DND-41 (cell line): ENCODE measurements around the gene CEP104.

Experiments used
- ATAC-seq: fragments of 200-7000 bp; cut with Tn5 transposase; 3 replicates; pipeline ENCODE4 v1.9.1; 2021; ENCODE audit warnings: low read depth; ENCODE audit not compliant: insufficient read depth
- DNase-seq: peaks from one replicate; pipeline ENCODE4 v3.0.0-alpha.2; 2020
- H2AFZ ChIP-seq: 2 replicates; pipeline ENCODE4 v1.6.0; 2012; ENCODE audit warnings: low read depth, low read length
- H3K27ac ChIP-seq: 2 replicates; pipeline ENCODE4 v1.5.1; 2012; ENCODE audit warnings: low read length, inconsistent platforms
- H3K27me3 ChIP-seq: fragments of 200-600 bp; sonication (generic); 2 replicates; pipeline ENCODE4 v1.6.0; 2012; ENCODE audit warnings: low read length, mild to moderate bottlenecking, inconsistent platforms; ENCODE audit not compliant: insufficient read depth, poor library complexity
- H3K36me3 ChIP-seq: 2 replicates; pipeline ENCODE4 v1.5.1; 2012; ENCODE audit warnings: low read length, inconsistent platforms; ENCODE audit not compliant: insufficient read depth
- H3K4me1 ChIP-seq: 2 replicates; pipeline ENCODE4 v1.5.1; 2012; ENCODE audit warnings: mild to moderate bottlenecking, low read length; ENCODE audit not compliant: insufficient read depth
- H3K4me2 ChIP-seq: 2 replicates; pipeline ENCODE4 v1.6.0; 2012; ENCODE audit warnings: mild to moderate bottlenecking, moderate library complexity, low read length, inconsistent platforms; ENCODE audit not compliant: insufficient read depth
- H3K4me3 ChIP-seq, 2 experiments: fragments of 200-600 bp in 1 of 2; shearing (Covaris generic) in 1 of 2; 2 replicates each; pipeline ENCODE4 v1.5.1; 2012 to 2016; ENCODE audit warnings: inconsistent platforms in 2 of 2, low read length in 2 of 2, mild to moderate bottlenecking in 2 of 2, low read depth in 1 of 2, moderate library complexity in 1 of 2
- H3K79me2 ChIP-seq: 2 replicates; pipeline ENCODE4 v1.6.0; 2012; ENCODE audit warnings: low read length, inconsistent platforms; ENCODE audit not compliant: insufficient read depth
- H3K9ac ChIP-seq: 2 replicates; pipeline ENCODE4 v1.6.0; 2012; ENCODE audit warnings: low read depth, mild to moderate bottlenecking, inconsistent platforms, low read length, moderate library complexity
- H3K9me3 ChIP-seq: 2 replicates; pipeline ENCODE4 v1.5.1; 2012; ENCODE audit warnings: low read length, moderate library complexity, mild to moderate bottlenecking, inconsistent platforms; ENCODE audit not compliant: insufficient read depth, severe bottlenecking
- H4K20me1 ChIP-seq: 2 replicates; pipeline ENCODE4 v1.6.0; 2012; ENCODE audit warnings: low read length; ENCODE audit not compliant: insufficient read depth
- CTCF ChIP-seq: IDR thresholded peaks from 2 replicates; pipeline ENCODE4 v1.5.1; 2012; ENCODE audit warnings: borderline replicate concordance, low read length, moderate library complexity, mild to moderate bottlenecking; ENCODE audit not compliant: poor library complexity, severe bottlenecking; ENCODE audit errors: extremely low read depth
- EZH2 ChIP-seq: IDR thresholded peaks from 3 replicates; pipeline ENCODE4 v1.6.1; 2012; ENCODE audit warnings: borderline replicate concordance, low read depth, mild to moderate bottlenecking, moderate library complexity, low read length, inconsistent platforms; ENCODE audit not compliant: severe bottlenecking

CEP104 gene

GRCh38 chr1:3790500-3790923 lies 66.5 kb downstream of the CEP104 start:
- peaks cover 77% of the 10 kb centered on the region for H3K79me2 ChIP-seq
- no peak overlapping the region for H3K4me3 ChIP-seq
- H3K27ac ChIP-seq = no peak overlapping the region
- TF ChIP-seq EZH2 (no peak), CTCF (no peak)
- no peak overlapping the region for H3K4me2 ChIP-seq
- no peak overlapping the region for H3K9ac ChIP-seq
- ATAC-seq = no peak
- no peaks in the 10 kb centered on the region for H3K27me3 ChIP-seq
- H3K36me3 ChIP-seq = peaks cover 62% of the 10 kb centered on the region
- no peaks in the 10 kb centered on the region for H3K9me3 ChIP-seq
- peaks cover 29% of the 10 kb centered on the region for H3K4me1 ChIP-seq
- H4K20me1 ChIP-seq = peaks cover 79% of the 10 kb centered on the region
- DNase-seq = no peak
- no peak overlapping the region for H2AFZ ChIP-seq

- Histone ChIP-seq H3K4me3 (no peak overlapping the region), H3K4me1 (peaks cover 21% of the 10 kb centered on the region), H3K36me3 (peaks cover 68% of the 10 kb centered on the region), H3K9me3 (no peaks in the 10 kb centered on the region), H3K9ac (no peak overlapping the region), H3K79me2 (peaks cover 68% of the 10 kb centered on the region), H2AFZ (no peak overlapping the region), H4K20me1 (peaks cover 72% of the 10 kb centered on the region), H3K27ac (no peak overlapping the region), H3K27me3 (no peaks in the 10 kb centered on the region), H3K4me2 (no peak overlapping the region)
- DNase-seq (no peak), ATAC-seq (no peak)
- TF ChIP-seq EZH2 (no peak), CTCF (no peak)
Observed at GRCh38 chr1:3789421-3790300, 67.3 kb downstream of the CEP104 start.

GRCh38 chr1:3788756-3789420 lies 68.1 kb downstream of the CEP104 start:
- peaks cover 75% of the 10 kb centered on the region for H3K36me3 ChIP-seq
- H3K4me2 ChIP-seq = no peak overlapping the region
- TF ChIP-seq CTCF = no peak
- no peak for TF ChIP-seq EZH2
- peaks cover 61% of the 10 kb centered on the region for H3K79me2 ChIP-seq
- no peak overlapping the region for H3K9ac ChIP-seq
- DNase-seq (no peak), ATAC-seq (no peak)
- no peak overlapping the region for H3K27ac ChIP-seq
- no peaks in the 10 kb centered on the region for H3K27me3 ChIP-seq
- H4K20me1 ChIP-seq = peaks cover 69% of the 10 kb centered on the region
- no peak overlapping the region for H2AFZ ChIP-seq
- H3K4me1 ChIP-seq = peaks cover 13% of the 10 kb centered on the region
- no peaks in the 10 kb centered on the region for H3K9me3 ChIP-seq
- no peak overlapping the region for H3K4me3 ChIP-seq
